Activated naive CD4-positive, alpha-beta T cell treated with anti-CD3 and anti-CD28 coated beads, Interleukin-2, amount 50 U/mL, for 24 hours (primary cell): ENCODE data around the gene CACNG5.

ENCODE experiments used
- H3K27ac Mint-ChIP-seq: one replicate; pipeline ENCODE4 v1.8.0; 2021; ENCODE audit warnings: mild to moderate bottlenecking, mixed read lengths
- H3K27me3 Mint-ChIP-seq: one replicate; pipeline ENCODE4 v1.8.0; 2021; ENCODE audit warnings: mixed read lengths
- H3K36me3 Mint-ChIP-seq: one replicate; pipeline ENCODE4 v1.8.0; 2021; ENCODE audit warnings: mixed read lengths
- H3K4me1 Mint-ChIP-seq: one replicate; pipeline ENCODE4 v1.8.0; 2021; ENCODE audit warnings: mixed read lengths
- H3K4me3 Mint-ChIP-seq: one replicate; pipeline ENCODE4 v1.8.0; 2021; ENCODE audit warnings: mild to moderate bottlenecking, mixed read lengths
- H3K9me3 Mint-ChIP-seq: one replicate; pipeline ENCODE4 v1.8.0; 2021; ENCODE audit warnings: mixed read lengths

The CACNG5 gene

DNA sequence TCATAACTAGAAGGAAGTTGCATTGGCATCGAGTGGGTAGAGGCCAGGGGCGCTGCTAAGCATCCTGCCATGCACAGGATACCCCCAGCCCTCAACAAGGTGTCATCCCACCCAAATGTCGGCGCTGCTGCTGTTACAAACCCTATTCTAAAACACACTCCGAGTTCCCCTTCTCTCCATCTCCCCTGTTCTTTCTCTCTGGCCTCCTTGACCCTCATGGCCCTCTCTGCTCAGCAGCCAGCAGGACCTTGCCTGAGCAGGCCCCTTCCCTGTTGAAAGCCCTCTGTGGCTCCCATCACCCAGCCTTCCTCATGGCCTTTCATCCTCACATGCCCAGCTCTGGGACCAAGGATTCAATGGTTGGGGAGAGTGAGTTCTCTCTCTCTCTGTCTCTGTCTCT lies 22.3 kb upstream of the CACNG5 start:
- Mint-ChIP-seq H3K4me1 (peaks cover 13% of the 10 kb centered on the region), H3K27ac (no peak overlapping the region), H3K27me3 (peaks cover 1% of the 10 kb centered on the region), H3K9me3 (no peaks in the 10 kb centered on the region), H3K36me3 (peaks cover 5% of the 10 kb centered on the region), H3K4me3 (no peak overlapping the region)

GRCh38 chr17:66813296-66813695 lies 21.6 kb upstream of the CACNG5 start:
- Mint-ChIP-seq H3K4me3 (no peak overlapping the region), H3K27ac (no peak overlapping the region), H3K27me3 (peaks cover 1% of the 10 kb centered on the region), H3K36me3 (peaks cover 5% of the 10 kb centered on the region), H3K4me1 (peaks cover 6% of the 10 kb centered on the region), H3K9me3 (no peaks in the 10 kb centered on the region)

- H3K27me3 Mint-ChIP-seq: peaks cover 3% of the 10 kb centered on the region
- H3K9me3 Mint-ChIP-seq: no peaks in the 10 kb centered on the region
- H3K4me1 Mint-ChIP-seq: peaks cover 5% of the 10 kb centered on the region
- H3K4me3 Mint-ChIP-seq: no peak overlapping the region
- H3K27ac Mint-ChIP-seq: no peak overlapping the region
- peaks cover 4% of the 10 kb centered on the region for H3K36me3 Mint-ChIP-seq
These were observed 20.9 kb upstream of the CACNG5 start for GRCh38 chr17:66814026-66814425.

DNA sequence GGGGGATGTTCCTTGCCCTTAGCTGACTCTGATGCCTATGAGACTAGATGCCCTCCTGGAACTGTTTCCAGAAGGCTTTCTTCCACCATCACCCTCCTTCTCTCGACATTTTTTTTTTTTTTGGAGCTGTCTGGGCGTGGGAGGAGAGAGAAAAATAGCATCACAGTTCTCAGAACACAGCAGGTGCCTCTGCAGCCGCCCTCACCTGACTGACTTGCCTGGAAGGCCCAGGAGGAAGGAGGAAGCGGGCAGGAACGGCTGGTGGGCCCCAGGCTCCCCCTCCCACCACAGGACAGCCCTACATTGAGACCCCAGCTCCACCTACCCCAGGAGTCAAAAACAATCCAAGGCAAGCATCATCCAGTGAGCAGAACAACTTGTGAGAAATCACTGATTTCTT lies 20.3 kb upstream of the CACNG5 start:
- Mint-ChIP-seq H3K27ac (no peak overlapping the region), H3K4me1 (peaks cover 5% of the 10 kb centered on the region), H3K27me3 (peaks cover 3% of the 10 kb centered on the region), H3K36me3 (peaks cover 4% of the 10 kb centered on the region), H3K9me3 (no peaks in the 10 kb centered on the region), H3K4me3 (no peak overlapping the region)

DNA sequence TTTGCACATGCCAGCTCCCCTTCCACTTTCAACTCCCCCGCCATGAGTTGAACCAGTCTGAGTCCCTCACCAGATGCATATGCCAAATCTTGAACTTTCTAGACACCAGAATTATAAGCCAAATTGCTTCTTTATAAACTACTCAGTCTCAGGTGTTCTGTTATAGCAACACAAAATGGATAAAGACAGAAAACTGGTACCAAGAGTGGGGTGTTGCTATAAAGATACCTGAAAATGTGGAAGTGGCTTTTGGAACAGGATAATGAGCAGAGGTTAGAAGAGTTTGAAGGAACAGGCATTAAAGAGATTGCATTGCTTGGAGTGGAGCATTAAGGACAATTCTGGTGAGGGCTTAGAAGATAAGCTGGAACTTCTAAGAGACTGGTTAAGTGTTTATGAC lies 17.2 kb upstream of the CACNG5 start:
- Mint-ChIP-seq H3K9me3 (no peaks in the 10 kb centered on the region), H3K27ac (no peak overlapping the region), H3K4me1 (peaks cover 3% of the 10 kb centered on the region), H3K36me3 (peaks cover 4% of the 10 kb centered on the region), H3K27me3 (peaks cover 3% of the 10 kb centered on the region), H3K4me3 (no peak overlapping the region)

GRCh38 chr17:66819466-66819865 lies 15.5 kb upstream of the CACNG5 start:
- Mint-ChIP-seq H3K36me3 (peaks cover 4% of the 10 kb centered on the region), H3K27ac (no peak overlapping the region), H3K9me3 (no peaks in the 10 kb centered on the region), H3K4me3 (no peak overlapping the region), H3K4me1 (no peaks in the 10 kb centered on the region), H3K27me3 (peaks cover 3% of the 10 kb centered on the region)

- Mint-ChIP-seq H3K9me3 (no peaks in the 10 kb centered on the region), H3K27me3 (peaks cover 8% of the 10 kb centered on the region), H3K36me3 (peaks cover 4% of the 10 kb centered on the region), H3K4me3 (no peak overlapping the region), H3K4me1 (no peaks in the 10 kb centered on the region), H3K27ac (no peak overlapping the region)
These were observed 12.9 kb upstream of the CACNG5 start for GRCh38 chr17:66822009-66822408.

DNA sequence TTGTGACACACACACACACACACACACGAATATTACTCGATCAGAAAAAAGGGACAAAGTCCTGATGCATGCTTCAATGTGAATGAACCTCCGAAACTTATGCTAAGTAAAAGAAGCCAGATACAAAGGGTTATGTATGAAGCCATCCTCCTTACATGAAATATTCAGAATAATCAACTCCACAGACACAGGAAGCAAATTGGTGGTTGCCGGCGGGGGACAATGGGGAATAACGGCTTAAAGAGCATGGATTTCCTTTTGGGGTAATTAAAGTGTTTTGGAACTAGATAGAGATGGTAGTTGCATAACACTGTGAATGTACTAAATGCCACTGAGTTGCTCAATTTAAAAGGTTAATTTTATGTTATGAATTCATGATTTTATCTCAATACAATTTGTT lies 8.1 kb upstream of the CACNG5 start:
- no peak overlapping the region for H3K4me3 Mint-ChIP-seq

DNA sequence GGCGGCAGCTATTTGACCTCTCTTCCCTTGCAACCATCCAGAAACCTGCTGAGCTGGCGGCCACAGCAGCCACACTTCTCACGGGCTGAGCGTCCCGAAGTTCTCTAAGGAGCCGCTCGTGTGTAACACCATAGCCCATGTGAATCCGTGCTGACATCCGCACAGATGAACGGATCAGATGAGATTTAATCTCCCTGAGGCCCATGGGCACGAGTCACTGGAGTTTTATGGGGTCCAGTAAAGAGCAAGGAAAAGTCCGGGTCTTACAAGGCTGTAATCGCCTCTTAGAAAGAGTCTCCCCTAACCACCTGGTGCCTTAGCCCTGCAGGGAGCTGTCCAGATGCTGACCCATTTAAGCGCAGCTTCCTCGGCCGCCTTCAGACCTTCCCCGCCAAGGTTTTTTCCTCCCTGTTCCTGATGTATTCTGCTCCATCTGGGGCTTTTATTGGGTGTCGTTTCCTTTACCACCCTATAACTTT lies 5.5 kb upstream of the CACNG5 start:
- H3K27ac Mint-ChIP-seq: no peak overlapping the region
- H3K27me3 Mint-ChIP-seq: peaks cover 50% of the 10 kb centered on the region
- H3K4me3 Mint-ChIP-seq: no peak overlapping the region
- peaks cover 4% of the 10 kb centered on the region for H3K9me3 Mint-ChIP-seq
- no peaks in the 10 kb centered on the region for H3K36me3 Mint-ChIP-seq
- H3K4me1 Mint-ChIP-seq: no peaks in the 10 kb centered on the region

More for the DNA sequence above, 8.1 kb upstream of the CACNG5 start:
- Mint-ChIP-seq H3K27me3 (peaks cover 34% of the 10 kb centered on the region), H3K36me3 (no peaks in the 10 kb centered on the region), H3K27ac (no peak overlapping the region), H3K4me1 (no peaks in the 10 kb centered on the region), H3K9me3 (peaks cover 4% of the 10 kb centered on the region)

GRCh38 chr17:66829883-66830282 lies 5.0 kb upstream of the CACNG5 start:
- H3K36me3 Mint-ChIP-seq: no peaks in the 10 kb centered on the region
- H3K4me3 Mint-ChIP-seq: no peak overlapping the region

DNA sequence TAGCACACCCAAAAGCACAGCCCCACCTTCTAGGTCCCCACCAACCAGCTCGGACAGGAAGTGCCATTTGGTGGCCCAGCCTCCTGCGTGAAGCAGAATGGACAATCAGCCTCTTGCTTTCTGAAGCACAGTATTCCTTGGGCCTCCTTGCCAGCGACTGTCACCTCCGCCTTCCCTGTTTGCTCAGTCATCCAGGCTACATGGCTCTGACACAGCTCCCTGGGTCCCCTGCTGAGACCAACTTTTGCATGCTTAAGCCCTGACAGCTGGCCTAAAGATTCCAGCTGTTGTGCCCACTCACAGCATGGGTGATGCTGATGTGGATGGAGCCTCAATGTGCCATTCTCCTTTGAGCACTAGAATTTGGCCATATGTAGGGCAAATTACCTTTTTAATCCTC lies 4.5 kb upstream of the CACNG5 start:
- no peak overlapping the region for H3K27ac Mint-ChIP-seq
- H3K9me3 Mint-ChIP-seq: peaks cover 4% of the 10 kb centered on the region
- no peaks in the 10 kb centered on the region for H3K36me3 Mint-ChIP-seq
- no peaks in the 10 kb centered on the region for H3K4me1 Mint-ChIP-seq
- H3K27me3 Mint-ChIP-seq: peaks cover 49% of the 10 kb centered on the region
- no peak overlapping the region for H3K4me3 Mint-ChIP-seq

More at GRCh38 chr17:66829883-66830282, 5.0 kb upstream of the CACNG5 start:
- Mint-ChIP-seq H3K4me1 (no peaks in the 10 kb centered on the region), H3K27ac (no peak overlapping the region), H3K27me3 (peaks cover 49% of the 10 kb centered on the region), H3K9me3 (peaks cover 4% of the 10 kb centered on the region)

- Mint-ChIP-seq H3K4me3 (no peak overlapping the region), H3K4me1 (no peaks in the 10 kb centered on the region)
These were observed 3.3 kb upstream of the CACNG5 start for GRCh38 chr17:66831383-66832210.

GRCh38 chr17:66833201-66833600 lies 1.7 kb upstream of the CACNG5 start:
- H3K27ac Mint-ChIP-seq: no peak overlapping the region
- H3K36me3 Mint-ChIP-seq: no peaks in the 10 kb centered on the region
- H3K9me3 Mint-ChIP-seq: peaks cover 4% of the 10 kb centered on the region
- H3K4me3 Mint-ChIP-seq: no peak overlapping the region
- H3K27me3 Mint-ChIP-seq: peaks cover 47% of the 10 kb centered on the region
- H3K4me1 Mint-ChIP-seq: no peaks in the 10 kb centered on the region

More at GRCh38 chr17:66831383-66832210, 3.3 kb upstream of the CACNG5 start:
- Mint-ChIP-seq H3K36me3 (no peaks in the 10 kb centered on the region), H3K27ac (no peak overlapping the region), H3K9me3 (peaks cover 4% of the 10 kb centered on the region), H3K27me3 (peaks cover 50% of the 10 kb centered on the region)

DNA sequence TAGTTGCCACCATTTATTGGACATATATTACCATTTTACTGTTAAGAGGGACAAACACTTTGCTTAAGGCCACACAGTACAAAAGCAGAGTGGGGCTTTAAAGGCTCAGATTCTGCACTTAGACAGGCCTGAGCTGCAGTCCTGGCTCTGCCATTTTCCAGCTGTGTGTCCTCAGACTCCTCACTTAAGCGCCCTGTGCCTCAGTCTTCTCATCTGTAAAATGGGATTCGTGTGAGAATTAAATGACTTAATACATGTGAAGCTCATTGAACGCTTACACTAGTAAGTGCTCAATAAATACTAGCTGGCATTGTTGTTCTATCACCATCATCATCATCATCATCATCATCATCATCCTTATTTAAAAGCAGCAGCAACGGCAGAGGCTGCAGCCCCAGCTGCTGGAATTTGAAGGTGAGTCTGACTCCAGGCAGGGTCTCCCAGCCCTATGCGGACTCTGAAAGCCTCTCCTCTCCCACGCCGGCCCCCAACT lies 445 bp upstream of the CACNG5 start:
- no peaks in the 10 kb centered on the region for H3K36me3 Mint-ChIP-seq
- peaks cover 38% of the 10 kb centered on the region for H3K27me3 Mint-ChIP-seq
- H3K4me3 Mint-ChIP-seq: no peak overlapping the region
- H3K9me3 Mint-ChIP-seq: no peaks in the 10 kb centered on the region
- no peaks in the 10 kb centered on the region for H3K4me1 Mint-ChIP-seq
- no peak overlapping the region for H3K27ac Mint-ChIP-seq

DNA sequence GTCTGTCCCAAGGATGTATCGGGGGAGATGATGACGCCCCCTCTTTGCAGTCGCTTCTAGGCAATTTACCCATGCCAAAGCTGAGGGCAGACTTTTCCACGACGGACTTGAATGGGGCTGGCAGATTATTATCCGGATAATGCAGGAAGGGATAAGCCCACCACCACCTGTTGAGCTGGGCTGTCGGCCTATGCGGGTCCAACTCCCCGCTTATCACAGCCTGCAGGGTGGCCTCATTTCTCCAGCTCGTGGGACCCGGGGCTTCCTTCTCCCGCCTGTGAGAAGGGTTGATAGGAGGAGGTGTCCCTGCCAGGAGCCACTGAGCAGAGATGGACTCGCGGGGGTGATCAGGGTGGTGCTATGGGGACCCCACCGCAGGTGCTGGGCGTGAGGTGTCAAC lies 559 bp downstream of the CACNG5 start:
- H3K27me3 Mint-ChIP-seq: peaks cover 31% of the 10 kb centered on the region
- no peaks in the 10 kb centered on the region for H3K9me3 Mint-ChIP-seq
- no peak overlapping the region for H3K27ac Mint-ChIP-seq
- no peaks in the 10 kb centered on the region for H3K36me3 Mint-ChIP-seq
- H3K4me1 Mint-ChIP-seq: no peaks in the 10 kb centered on the region
- H3K4me3 Mint-ChIP-seq: no peak overlapping the region
